HG03469 (cell line): ENCODE measurements around the gene DNAJC15.
"Not testable (repeated sequence)": the region's sequence is repeated elsewhere in the genome, so short reads cannot be mapped to it uniquely, and the experiment has no call there.

Experiments
- ATAC-seq: cut with Tn5 transposase; IDR thresholded peaks from one replicate; pipeline ENCODE4 v1.9.1; 2021; ENCODE audit warnings: mild to moderate bottlenecking, moderate library complexity, moderate number of reproducible peaks; ENCODE audit not compliant: unreplicated experiment

DNAJC15 gene

GRCh38 chr13:43003729-43004128 lies 19.7 kb upstream of the DNAJC15 start:
- no peak for ATAC-seq

GRCh38 chr13:43005460-43006236 lies 17.7 kb upstream of the DNAJC15 start:
- no peak for ATAC-seq

- no peak for ATAC-seq
These were observed 16.3 kb upstream of the DNAJC15 start for GRCh38 chr13:43006893-43007631.

- ATAC-seq = no peak
These were observed 14.8 kb upstream of the DNAJC15 start for GRCh38 chr13:43008596-43008995.

- ATAC-seq = no peak
These were observed 13.9 kb upstream of the DNAJC15 start for GRCh38 chr13:43009506-43009905.

GRCh38 chr13:43014162-43014561 lies 9.2 kb upstream of the DNAJC15 start:
- ATAC-seq = no peak

GRCh38 chr13:43016226-43016625 lies 7.2 kb upstream of the DNAJC15 start:
- ATAC-seq = no peak

- no peak for ATAC-seq
These were observed 3.6 kb upstream of the DNAJC15 start for GRCh38 chr13:43019811-43020210.

- ATAC-seq = no peak
These were observed 2.6 kb upstream of the DNAJC15 start for GRCh38 chr13:43020794-43021193.

GRCh38 chr13:43021926-43022670 lies 1.3 kb upstream of the DNAJC15 start:
- ATAC-seq = no peak

GRCh38 chr13:43022934-43023288 lies 475 bp upstream of the DNAJC15 start:
- no peak for ATAC-seq

GRCh38 chr13:43026262-43026661 lies 2.9 kb downstream of the DNAJC15 start:
- no peak for ATAC-seq

GRCh38 chr13:43030548-43030947 lies 7.2 kb downstream of the DNAJC15 start:
- no peak for ATAC-seq

- ATAC-seq = no peak
These were observed 8.5 kb downstream of the DNAJC15 start for GRCh38 chr13:43031881-43032280.

- no peak for ATAC-seq
These were observed 9.7 kb downstream of the DNAJC15 start for GRCh38 chr13:43033038-43033437.

- no peak for ATAC-seq
These were observed 13.2 kb downstream of the DNAJC15 start for GRCh38 chr13:43036351-43037250.

GRCh38 chr13:43039966-43040365 lies 16.6 kb downstream of the DNAJC15 start:
- ATAC-seq = no peak

- not testable (repeated sequence) for ATAC-seq
These were observed 17.4 kb downstream of the DNAJC15 start for GRCh38 chr13:43040581-43041368.

GRCh38 chr13:43041369-43041921 lies 18.1 kb downstream of the DNAJC15 start:
- ATAC-seq = peak; percentile 45
